SU-DHL-6 (cell line): ENCODE data around the gene RIPK3.
A peak's percentile ranks its signal among the peaks of the same experiment; 100 is the strongest.

Experiments
- H2AFZ ChIP-seq: fragments of 200-600 bp; sonication (generic); 2 replicates; pipeline ENCODE4 v1.6.1; 2014; ENCODE audit warnings: low read depth, mild to moderate bottlenecking, moderate library complexity, mixed read lengths, antibody characterized with exemption, low read length; ENCODE audit not compliant: severe bottlenecking
- H3F3A ChIP-seq: fragments of 200-600 bp; shearing (Covaris generic); 2 replicates; pipeline ENCODE4 v1.6.0; 2016; ENCODE audit warnings: antibody characterized with exemption, mild to moderate bottlenecking; ENCODE audit not compliant: insufficient read depth
- H3K27ac ChIP-seq: fragments of 200-600 bp; sonication (generic); 2 replicates; pipeline ENCODE4 v1.5.1; 2016; ENCODE audit warnings: low read depth, mild to moderate bottlenecking, low read length, moderate library complexity, mixed read lengths
- H3K27me3 ChIP-seq: fragments of 200-600 bp; sonication (generic), shearing (Covaris generic); 2 replicates; pipeline ENCODE4 v1.6.0; 2014; ENCODE audit warnings: mild to moderate bottlenecking, low read length
- H3K36me3 ChIP-seq: fragments of 200-600 bp; sonication (generic); 2 replicates; pipeline ENCODE4 v1.6.1; 2014; ENCODE audit warnings: mild to moderate bottlenecking, low read length, mixed read lengths
- H3K4me2 ChIP-seq: fragments of 300-600, 200-600 bp; shearing (Covaris generic), sonication (generic); 2 replicates; pipeline ENCODE4 v1.6.0; 2014; ENCODE audit warnings: low read length, low read depth, mild to moderate bottlenecking; ENCODE audit not compliant: poor library complexity, severe bottlenecking
- H3K4me3 ChIP-seq: fragments of 200-600 bp; sonication (generic); 2 replicates; pipeline ENCODE4 v1.5.1; 2014; ENCODE audit warnings: antibody characterized with exemption, low read length, mild to moderate bottlenecking, mixed read lengths; ENCODE audit not compliant: insufficient read depth, poor library complexity, severe bottlenecking
- H3K79me2 ChIP-seq: fragments of 200-600 bp; sonication (generic); 2 replicates; pipeline ENCODE4 v1.6.1; 2014; ENCODE audit warnings: mild to moderate bottlenecking, low read length, moderate library complexity; ENCODE audit not compliant: insufficient read depth
- H3K9ac ChIP-seq: fragments of 200-600 bp; sonication (generic); 2 replicates; pipeline ENCODE4 v1.7.0; 2014; ENCODE audit warnings: mild to moderate bottlenecking, low read length
- H3K9me2 ChIP-seq: fragments of 200-600 bp; sonication (generic); replicated peaks from 2 replicates; pipeline ENCODE4 v1.6.1; 2014; ENCODE audit warnings: low read length; ENCODE audit not compliant: insufficient read depth
- H3K9me3 ChIP-seq: fragments of 200-600 bp; sonication (generic); 2 replicates; pipeline ENCODE4 v1.6.1; 2014; ENCODE audit warnings: low read length, mixed read lengths; ENCODE audit not compliant: insufficient read depth
- H4K20me1 ChIP-seq: fragments of 200-600 bp; sonication (generic); 2 replicates; pipeline ENCODE4 v1.6.1; 2014; ENCODE audit warnings: low read depth, mild to moderate bottlenecking, antibody characterized with exemption, low read length, moderate library complexity, mixed read lengths
- EZH2phosphoT487 ChIP-seq: fragments of 200-600 bp; sonication (generic), shearing (Covaris generic); conservative IDR thresholded peaks from 2 replicates; pipeline ENCODE4 v1.6.1; 2018; ENCODE audit warnings: mild to moderate bottlenecking, antibody characterized with exemption, low read length, moderate library complexity, mixed read lengths
- TF ChIP-seq, protein P1 (sequence below): fragments of 200-600 bp; sonication (generic); IDR thresholded peaks from one replicate; pipeline ENCODE4 v1.5.1; 2017; ENCODE audit warnings: antibody characterized with exemption, mild to moderate bottlenecking, low read length, moderate library complexity; ENCODE audit not compliant: insufficient read depth, poor library complexity, severe bottlenecking

Gene RIPK3

DNA sequence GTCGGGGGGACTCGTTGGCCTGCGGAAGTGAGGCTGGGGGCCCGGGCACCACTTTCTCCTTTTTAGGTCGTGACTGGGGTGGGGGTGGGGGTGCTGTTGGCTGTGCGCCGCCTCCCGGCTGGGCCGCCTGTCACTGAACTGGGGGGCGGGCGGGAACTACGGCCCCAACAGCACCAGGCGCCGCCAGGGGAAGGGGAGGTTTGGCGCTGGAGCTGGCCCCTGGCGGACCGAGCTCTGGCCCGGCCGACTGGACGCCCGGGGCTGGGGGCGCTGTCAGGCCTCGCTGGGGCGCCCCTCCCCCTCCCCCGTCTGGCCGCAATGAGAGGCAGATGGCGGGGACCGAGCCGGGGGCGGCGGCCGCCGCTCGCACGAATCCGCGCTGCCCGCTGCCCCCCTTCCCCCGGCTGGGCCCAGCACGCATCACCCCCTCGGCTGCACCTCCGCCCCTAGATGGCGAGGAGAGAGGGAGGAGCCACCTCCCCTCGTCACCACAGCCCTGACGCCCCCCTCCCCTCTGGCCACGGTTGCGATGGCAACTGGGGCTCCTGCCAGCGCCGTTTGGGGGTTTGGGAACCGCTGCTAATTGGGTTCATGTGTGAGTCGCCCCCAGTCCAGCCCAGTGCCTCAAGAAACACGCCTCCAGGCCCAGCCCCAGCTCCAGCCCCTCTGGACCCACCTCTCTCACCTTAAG is 28.9 kb upstream of the RIPK3 start:
- Histone ChIP-seq H3K9me3 (no peaks in the 10 kb centered on the region), H3K4me2 (peak overlapping the region; percentile 79), H3F3A (peaks cover 4% of the 10 kb centered on the region), H3K4me3 (no peak overlapping the region), H3K36me3 (no peaks in the 10 kb centered on the region), H3K27ac (no peak overlapping the region), H3K9ac (peak overlapping the region; percentile 46; the same call in 1 of the 2 replicates), H3K9me2 (no peaks in the 10 kb centered on the region), H4K20me1 (no peaks in the 10 kb centered on the region), H3K79me2 (no peaks in the 10 kb centered on the region), H3K27me3 (no peaks in the 10 kb centered on the region), H2AFZ (no peak overlapping the region)
- TF ChIP-seq, protein P1, sequence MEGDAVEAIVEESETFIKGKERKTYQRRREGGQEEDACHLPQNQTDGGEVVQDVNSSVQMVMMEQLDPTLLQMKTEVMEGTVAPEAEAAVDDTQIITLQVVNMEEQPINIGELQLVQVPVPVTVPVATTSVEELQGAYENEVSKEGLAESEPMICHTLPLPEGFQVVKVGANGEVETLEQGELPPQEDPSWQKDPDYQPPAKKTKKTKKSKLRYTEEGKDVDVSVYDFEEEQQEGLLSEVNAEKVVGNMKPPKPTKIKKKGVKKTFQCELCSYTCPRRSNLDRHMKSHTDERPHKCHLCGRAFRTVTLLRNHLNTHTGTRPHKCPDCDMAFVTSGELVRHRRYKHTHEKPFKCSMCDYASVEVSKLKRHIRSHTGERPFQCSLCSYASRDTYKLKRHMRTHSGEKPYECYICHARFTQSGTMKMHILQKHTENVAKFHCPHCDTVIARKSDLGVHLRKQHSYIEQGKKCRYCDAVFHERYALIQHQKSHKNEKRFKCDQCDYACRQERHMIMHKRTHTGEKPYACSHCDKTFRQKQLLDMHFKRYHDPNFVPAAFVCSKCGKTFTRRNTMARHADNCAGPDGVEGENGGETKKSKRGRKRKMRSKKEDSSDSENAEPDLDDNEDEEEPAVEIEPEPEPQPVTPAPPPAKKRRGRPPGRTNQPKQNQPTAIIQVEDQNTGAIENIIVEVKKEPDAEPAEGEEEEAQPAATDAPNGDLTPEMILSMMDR = no peak
- no peak for TF ChIP-seq EZH2phosphoT487

DNA sequence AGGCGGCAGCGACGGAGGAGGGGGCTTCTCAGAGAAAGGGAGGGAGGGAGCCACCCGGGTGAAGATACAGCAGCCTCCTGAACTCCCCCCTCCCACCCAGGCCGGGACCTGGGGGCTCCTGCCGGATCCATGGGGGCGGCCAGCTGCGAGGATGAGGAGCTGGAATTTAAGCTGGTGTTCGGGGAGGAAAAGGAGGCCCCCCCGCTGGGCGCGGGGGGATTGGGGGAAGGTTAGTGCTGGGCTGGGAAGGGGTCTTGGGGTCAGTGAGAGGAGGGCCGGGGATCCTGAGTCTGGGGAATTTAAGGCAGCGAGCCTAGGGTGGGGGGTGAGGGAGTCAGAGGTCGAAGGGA is 28.4 kb upstream of the RIPK3 start:
- Histone ChIP-seq H3K36me3 (no peaks in the 10 kb centered on the region), H3F3A (peaks cover 4% of the 10 kb centered on the region), H3K9ac (peak overlapping the region; percentile 46; the same call in 1 of the 2 replicates), H3K27me3 (no peaks in the 10 kb centered on the region), H2AFZ (no peak overlapping the region), H3K9me2 (no peaks in the 10 kb centered on the region), H3K79me2 (no peaks in the 10 kb centered on the region), H4K20me1 (no peaks in the 10 kb centered on the region), H3K27ac (no peak overlapping the region), H3K4me2 (peak overlapping the region; percentile 79), H3K9me3 (no peaks in the 10 kb centered on the region), H3K4me3 (no peak overlapping the region)
- no peak for TF ChIP-seq EZH2phosphoT487
- TF ChIP-seq, protein P1 = no peak

DNA sequence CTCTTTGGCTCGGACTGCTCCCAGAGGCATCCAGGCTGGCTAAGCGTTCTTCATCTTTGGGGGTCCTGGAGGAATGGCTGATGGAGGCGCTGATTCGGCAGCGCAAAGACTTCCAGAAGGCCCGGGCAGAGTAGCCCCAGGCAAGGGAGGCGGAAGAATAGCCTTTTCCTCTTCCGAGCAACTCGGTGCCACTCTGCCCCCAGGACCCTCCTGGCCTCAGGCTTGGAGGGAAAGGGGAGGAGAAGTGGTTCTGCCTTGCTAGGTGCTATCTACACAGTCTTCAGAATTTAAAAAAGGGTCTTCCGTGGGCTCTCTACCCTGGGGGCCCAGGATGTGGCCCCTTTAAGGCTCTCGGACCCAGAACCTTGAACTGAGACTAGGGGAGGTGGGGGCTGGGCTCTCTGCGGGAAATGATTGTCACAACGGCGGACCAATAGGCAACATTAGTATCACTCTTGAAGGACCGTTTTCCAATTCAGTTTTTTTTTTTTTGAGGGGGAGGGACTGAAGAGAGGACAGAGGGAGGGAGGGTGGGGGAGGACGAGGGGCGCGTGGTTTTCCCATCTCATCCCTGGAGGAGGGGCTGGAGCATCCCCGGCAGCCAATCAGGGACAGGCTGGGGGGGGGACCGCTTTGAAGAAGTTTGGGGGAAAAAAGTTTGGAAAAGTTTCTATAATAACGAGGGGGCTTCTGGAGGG is 27.9 kb upstream of the RIPK3 start, which contains the start of gene NFATC4:
TSS of gene NFATC4 (plus strand) at position 671 of the 698 bp plus-strand sequence. CDS start 157 bp downstream, outside the sequence.
- Histone ChIP-seq H3K4me2 (peak within 1 kb of the TSS; percentile 79), H3K36me3 (no peaks in the 10 kb centered on the region), H3K9me3 (no peaks in the 10 kb centered on the region), H3K9ac (peak within 1 kb of the TSS; percentile 52), H3K4me3 (peak within 1 kb of the TSS; percentile 47), H3F3A (peaks cover 4% of the 10 kb centered on the region), H2AFZ (peak within 1 kb of the TSS; percentile 82), H3K27ac (peak within 1 kb of the TSS; percentile 78), H3K79me2 (no peaks in the 10 kb centered on the region), H3K27me3 (no peaks in the 10 kb centered on the region), H3K9me2 (no peaks in the 10 kb centered on the region), H4K20me1 (no peaks in the 10 kb centered on the region)
- no peak for TF ChIP-seq EZH2phosphoT487
- TF ChIP-seq, protein P1 = no peak
